ENCODE data around the gene MTHFD2. TPM values are rescaled to one million over a fixed set of nuclear protein-coding genes. Genes with fewer than 3 reads are reported as not detected.

The MTHFD2 gene
- polyA plus RNA-seq, 1 of the 3 experiments (the other 2 are of a cell fraction), result 68.6 TPM

GRCh38 chr2:74164761-74165160 lies 33.7 kb upstream of the MTHFD2 start:
- H3K9me2 ChIP-seq, result no peaks in the 10 kb centered on the region
- H3K79me2 ChIP-seq (ENCODE audit: insufficient read depth), result peaks cover 85% of the 10 kb centered on the region
- no peak overlapping the region for H2AFZ ChIP-seq (ENCODE audit: low read depth)
- POLR2A ChIA-PET, result no interaction called here
- CTCF ChIA-PET, result no interaction called here
- H3K4me3 ChIP-seq (ENCODE audit: low read depth in 2 of 2, low read length in 1 of 2), result no peak overlapping the region
- H3K9ac ChIP-seq, result no peak overlapping the region
- H3K4me1 ChIP-seq (ENCODE audit: control insufficient read depth in 1 of 2, insufficient read depth in 2 of 2, low read depth in 1 of 2, low read length in 1 of 2), result no peaks in the 10 kb centered on the region
- no peak for TF ChIP-seq JUND (IDR thresholded peaks at IDR 0.05)
- no peak for TF ChIP-seq TEAD4 (IDR thresholded peaks at IDR 0.05; ENCODE audit: borderline replicate concordance, insufficient read depth)
- no peak for TF ChIP-seq GATA2 (CRISPR knock-in tag; IDR thresholded peaks at IDR 0.05)
- no peak for TF ChIP-seq RFX5 (IDR thresholded peaks at IDR 0.05; ENCODE audit: low read length)
- no peak for TF ChIP-seq YY1 (IDR thresholded peaks at IDR 0.05; ENCODE audit: low read depth)
- TF ChIP-seq, protein P1, sequence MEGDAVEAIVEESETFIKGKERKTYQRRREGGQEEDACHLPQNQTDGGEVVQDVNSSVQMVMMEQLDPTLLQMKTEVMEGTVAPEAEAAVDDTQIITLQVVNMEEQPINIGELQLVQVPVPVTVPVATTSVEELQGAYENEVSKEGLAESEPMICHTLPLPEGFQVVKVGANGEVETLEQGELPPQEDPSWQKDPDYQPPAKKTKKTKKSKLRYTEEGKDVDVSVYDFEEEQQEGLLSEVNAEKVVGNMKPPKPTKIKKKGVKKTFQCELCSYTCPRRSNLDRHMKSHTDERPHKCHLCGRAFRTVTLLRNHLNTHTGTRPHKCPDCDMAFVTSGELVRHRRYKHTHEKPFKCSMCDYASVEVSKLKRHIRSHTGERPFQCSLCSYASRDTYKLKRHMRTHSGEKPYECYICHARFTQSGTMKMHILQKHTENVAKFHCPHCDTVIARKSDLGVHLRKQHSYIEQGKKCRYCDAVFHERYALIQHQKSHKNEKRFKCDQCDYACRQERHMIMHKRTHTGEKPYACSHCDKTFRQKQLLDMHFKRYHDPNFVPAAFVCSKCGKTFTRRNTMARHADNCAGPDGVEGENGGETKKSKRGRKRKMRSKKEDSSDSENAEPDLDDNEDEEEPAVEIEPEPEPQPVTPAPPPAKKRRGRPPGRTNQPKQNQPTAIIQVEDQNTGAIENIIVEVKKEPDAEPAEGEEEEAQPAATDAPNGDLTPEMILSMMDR (IDR thresholded peaks at IDR 0.05), result no peak
- TF ChIP-seq MAX (IDR thresholded peaks at IDR 0.05; ENCODE audit: low read depth), result no peak
- no peak for TF ChIP-seq MEF2A (IDR thresholded peaks at IDR 0.05; ENCODE audit: borderline replicate concordance, low read depth)
- peaks cover 16% of the 10 kb centered on the region for H3F3A ChIP-seq (replicated peaks; ENCODE audit: insufficient read depth)
- 95% methylated on average over 1 of the region's 1 CpG for WGBS (ENCODE audit: low lambda C conversion rate)
- H4K20me1 ChIP-seq (ENCODE audit: insufficient read depth), result peaks cover 13% of the 10 kb centered on the region
- peaks cover 63 to 92% of the 10 kb centered on the region in 2 experiments for H3K36me3 ChIP-seq (replicated peaks in 1 of 2; ENCODE audit: control insufficient read depth in 1 of 2, insufficient read depth in 2 of 2, low read length in 1 of 2)
- no peak overlapping the region for H3K4me2 ChIP-seq
- no peak for DNase-seq
- H3K27me3 ChIP-seq (ENCODE audit: insufficient read depth), result no peaks in the 10 kb centered on the region
- no peaks in the 10 kb centered on the region for H3K9me3 ChIP-seq
- no peak overlapping the region for H3K27ac ChIP-seq (ENCODE audit: low read depth in 2 of 2, low read length in 1 of 2)

DNA sequence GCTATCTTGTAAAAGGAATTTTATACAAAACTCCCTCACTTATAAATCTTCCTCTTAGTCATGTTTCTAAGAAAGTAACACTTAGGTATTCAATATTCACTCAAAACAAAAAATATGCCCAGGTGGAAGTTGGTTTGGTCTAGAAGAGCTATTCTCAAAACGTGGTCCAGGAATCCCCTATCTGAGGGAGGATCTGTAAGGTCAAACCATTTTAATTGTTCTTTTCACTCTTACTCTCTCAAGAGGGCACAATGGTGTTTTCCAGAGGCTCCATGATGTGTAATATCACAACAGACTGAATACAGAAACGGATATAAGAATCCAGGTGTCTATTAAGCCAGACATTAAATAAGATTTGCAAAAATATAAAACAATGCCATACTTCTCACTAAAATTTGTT lies 29.7 kb upstream of the MTHFD2 start:
- Histone ChIP-seq H3K79me2 (ENCODE audit: insufficient read depth) (peaks cover 85% of the 10 kb centered on the region), H3K9me2 (no peaks in the 10 kb centered on the region), H2AFZ (ENCODE audit: low read depth) (no peak overlapping the region), H3K27me3 (ENCODE audit: insufficient read depth) (no peaks in the 10 kb centered on the region), H3K4me3 (ENCODE audit: low read depth in 2 of 2, low read length in 1 of 2) (no peak overlapping the region), H3K9ac (no peak overlapping the region), H3K36me3 (replicated peaks in 1 of 2; ENCODE audit: control insufficient read depth in 1 of 2, insufficient read depth in 2 of 2, low read length in 1 of 2) (peaks cover 57 to 89% of the 10 kb centered on the region in 2 experiments), H3K4me1 (ENCODE audit: control insufficient read depth in 1 of 2, insufficient read depth in 2 of 2, low read depth in 1 of 2, low read length in 1 of 2) (no peaks in the 10 kb centered on the region), H3K27ac (ENCODE audit: low read depth in 2 of 2, low read length in 1 of 2) (no peak overlapping the region), H4K20me1 (ENCODE audit: insufficient read depth) (peaks cover 35% of the 10 kb centered on the region), H3F3A (replicated peaks; ENCODE audit: insufficient read depth) (peaks cover 18% of the 10 kb centered on the region), H3K9me3 (no peaks in the 10 kb centered on the region), H3K4me2 (no peak overlapping the region)
- no peak for TF ChIP-seq GATA2 (CRISPR knock-in tag; IDR thresholded peaks at IDR 0.05)
- TF ChIP-seq, protein P1 (IDR thresholded peaks at IDR 0.05), result no peak
- no peak for TF ChIP-seq EP300 (IDR thresholded peaks at IDR 0.05; ENCODE audit: borderline replicate concordance in 1 of 2, low read depth in 1 of 2, low read length in 1 of 2)
- TF ChIP-seq RXRA (IDR thresholded peaks at IDR 0.05; ENCODE audit: borderline replicate concordance, low read depth), result no peak
- TF ChIP-seq TEAD4 (IDR thresholded peaks at IDR 0.05; ENCODE audit: borderline replicate concordance, insufficient read depth), result no peak
- TF ChIP-seq RFX5 (IDR thresholded peaks at IDR 0.05; ENCODE audit: low read length), result no peak
- TF ChIP-seq, protein P2, sequence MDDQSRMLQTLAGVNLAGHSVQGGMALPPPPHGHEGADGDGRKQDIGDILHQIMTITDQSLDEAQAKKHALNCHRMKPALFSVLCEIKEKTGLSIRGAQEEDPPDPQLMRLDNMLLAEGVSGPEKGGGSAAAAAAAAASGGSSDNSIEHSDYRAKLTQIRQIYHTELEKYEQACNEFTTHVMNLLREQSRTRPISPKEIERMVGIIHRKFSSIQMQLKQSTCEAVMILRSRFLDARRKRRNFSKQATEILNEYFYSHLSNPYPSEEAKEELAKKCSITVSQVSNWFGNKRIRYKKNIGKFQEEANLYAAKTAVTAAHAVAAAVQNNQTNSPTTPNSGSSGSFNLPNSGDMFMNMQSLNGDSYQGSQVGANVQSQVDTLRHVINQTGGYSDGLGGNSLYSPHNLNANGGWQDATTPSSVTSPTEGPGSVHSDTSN (IDR thresholded peaks at IDR 0.05), result no peak
- no peak for TF ChIP-seq SMC3 (IDR thresholded peaks at IDR 0.05; ENCODE audit: low read depth, low read length)
- ChIA-PET POLR2A (interaction anchor here (1.5 kb wide), 1 partner anchor 10 kb away, joined by 11 read pairs; the partner anchor contains the start of gene MOB1A), CTCF (interaction anchor here (0.9 to 3.2 kb wide), 5 partner anchors 10 to 21 kb away, joined by 3 to 18 read pairs (median 5); partner anchors contain the start of gene MOB1A)
- DNase-seq, result no peak
- 85% methylated on average over 2 of the region's 2 CpGs for WGBS (ENCODE audit: low lambda C conversion rate)
